ENCODE results near the gene KLC4.

KLC4 gene

DNA sequence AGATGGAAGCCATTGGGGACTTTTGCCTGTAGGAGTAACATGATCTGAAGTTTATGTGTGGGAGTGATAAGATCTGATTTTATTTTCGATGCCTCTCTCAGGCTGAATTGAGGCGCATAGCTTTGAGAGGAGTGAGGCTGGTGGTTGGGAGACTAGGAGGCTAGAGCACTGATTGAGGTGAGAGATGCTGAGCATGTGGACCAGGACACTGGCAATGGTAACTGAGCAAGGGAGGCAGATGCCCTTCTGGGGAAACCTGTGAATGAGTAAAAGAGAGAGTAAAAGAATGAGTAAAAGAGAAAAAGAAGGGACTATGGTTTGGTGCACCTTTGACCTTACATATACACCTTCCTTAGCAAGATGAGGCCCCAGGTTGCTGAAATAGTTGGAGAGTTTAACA lies 35.0 kb upstream of the KLC4 start:
- H3K4me3 ChIP-seq (ENCODE audit: low read depth, low read length) = no peak overlapping the region
- TF ChIP-seq, protein P1, sequence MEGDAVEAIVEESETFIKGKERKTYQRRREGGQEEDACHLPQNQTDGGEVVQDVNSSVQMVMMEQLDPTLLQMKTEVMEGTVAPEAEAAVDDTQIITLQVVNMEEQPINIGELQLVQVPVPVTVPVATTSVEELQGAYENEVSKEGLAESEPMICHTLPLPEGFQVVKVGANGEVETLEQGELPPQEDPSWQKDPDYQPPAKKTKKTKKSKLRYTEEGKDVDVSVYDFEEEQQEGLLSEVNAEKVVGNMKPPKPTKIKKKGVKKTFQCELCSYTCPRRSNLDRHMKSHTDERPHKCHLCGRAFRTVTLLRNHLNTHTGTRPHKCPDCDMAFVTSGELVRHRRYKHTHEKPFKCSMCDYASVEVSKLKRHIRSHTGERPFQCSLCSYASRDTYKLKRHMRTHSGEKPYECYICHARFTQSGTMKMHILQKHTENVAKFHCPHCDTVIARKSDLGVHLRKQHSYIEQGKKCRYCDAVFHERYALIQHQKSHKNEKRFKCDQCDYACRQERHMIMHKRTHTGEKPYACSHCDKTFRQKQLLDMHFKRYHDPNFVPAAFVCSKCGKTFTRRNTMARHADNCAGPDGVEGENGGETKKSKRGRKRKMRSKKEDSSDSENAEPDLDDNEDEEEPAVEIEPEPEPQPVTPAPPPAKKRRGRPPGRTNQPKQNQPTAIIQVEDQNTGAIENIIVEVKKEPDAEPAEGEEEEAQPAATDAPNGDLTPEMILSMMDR (IDR thresholded peaks at IDR 0.05; ENCODE audit: low read depth, low read length) = no peak

GRCh38 chr6:43026365-43026764 lies 33.1 kb upstream of the KLC4 start:
- no peak overlapping the region for H3K4me3 ChIP-seq (ENCODE audit: low read depth, low read length)
- TF ChIP-seq, protein P1 (IDR thresholded peaks at IDR 0.05; ENCODE audit: low read depth, low read length) = no peak

GRCh38 chr6:43029120-43029519 lies 30.3 kb upstream of the KLC4 start:
- TF ChIP-seq, protein P1 (IDR thresholded peaks at IDR 0.05; ENCODE audit: low read depth, low read length) = no peak

GRCh38 chr6:43032326-43032725 lies 27.1 kb upstream of the KLC4 start:
- TF ChIP-seq, protein P1 (IDR thresholded peaks at IDR 0.05; ENCODE audit: low read depth, low read length) = no peak
- H3K4me3 ChIP-seq (ENCODE audit: low read depth, low read length) = no peak overlapping the region

More at GRCh38 chr6:43029120-43029519, 30.3 kb upstream of the KLC4 start:
- H3K4me3 ChIP-seq (ENCODE audit: low read depth, low read length) = no peak overlapping the region

DNA sequence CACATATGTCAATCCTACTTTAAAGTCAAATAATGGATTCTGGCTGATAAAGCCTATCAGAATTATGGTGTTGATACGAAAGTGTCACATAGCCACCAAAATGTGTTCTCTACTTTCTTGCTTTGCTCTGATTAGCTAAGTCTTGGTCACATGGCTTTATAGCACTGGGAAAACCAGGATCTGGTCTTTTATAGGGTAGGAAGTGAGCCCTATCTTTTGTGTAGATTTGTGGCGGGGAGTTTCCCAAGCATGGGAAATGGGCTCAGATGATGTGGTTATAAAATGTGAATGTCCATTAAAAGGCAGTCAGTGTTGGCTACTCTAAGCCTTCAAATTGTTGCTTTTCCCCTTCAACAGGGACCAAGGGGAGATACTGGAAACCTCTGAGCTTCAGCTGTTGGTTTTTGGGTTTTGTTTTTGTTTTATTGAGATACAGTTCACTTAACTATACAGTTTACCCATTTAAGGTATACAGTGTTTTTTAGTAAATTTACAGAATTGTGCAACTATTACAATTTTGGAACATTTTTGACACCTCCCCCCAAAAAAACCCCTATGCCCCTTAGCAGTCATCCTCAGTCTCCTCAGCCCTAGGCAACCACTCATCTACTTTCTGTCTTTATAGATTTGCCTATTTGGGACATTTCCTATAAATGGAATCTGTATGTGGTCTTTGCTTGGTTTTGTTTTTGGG lies 25.8 kb upstream of the KLC4 start:
- TF ChIP-seq, protein P1 (IDR thresholded peaks at IDR 0.05; ENCODE audit: low read depth, low read length) = no peak

GRCh38 chr6:43034190-43034525 lies 25.3 kb upstream of the KLC4 start:
- TF ChIP-seq, protein P1 (IDR thresholded peaks at IDR 0.05; ENCODE audit: low read depth, low read length) = no peak

More for the DNA sequence above, 25.8 kb upstream of the KLC4 start:
- no peak overlapping the region for H3K4me3 ChIP-seq (ENCODE audit: low read depth, low read length)

GRCh38 chr6:43035495-43036194 lies 23.8 kb upstream of the KLC4 start:
- H3K4me3 ChIP-seq (ENCODE audit: low read depth, low read length) = no peak overlapping the region
- TF ChIP-seq, protein P1 (IDR thresholded peaks at IDR 0.05; ENCODE audit: low read depth, low read length) = no peak

More at GRCh38 chr6:43034190-43034525, 25.3 kb upstream of the KLC4 start:
- H3K4me3 ChIP-seq (ENCODE audit: low read depth, low read length) = no peak overlapping the region

All from WI38 (cell line).